Smooth muscle cell of trachea (primary cell): ENCODE measurements around the gene LIN54. TPM values are rescaled to one million over a fixed set of nuclear protein-coding genes. Genes with fewer than 3 reads are reported as not detected.

ENCODE experiments used
- total RNA-seq: library from RNA; depleted of rRNA; stranded (reverse); fragments of >200 nt; gene quantifications from 2 replicates; pipeline ENCODE4 v1.2.1, GENCODE V29; 2014

The LIN54 gene
- 12.4 and 20.2 TPM in 2 replicates for total RNA-seq

DNA sequence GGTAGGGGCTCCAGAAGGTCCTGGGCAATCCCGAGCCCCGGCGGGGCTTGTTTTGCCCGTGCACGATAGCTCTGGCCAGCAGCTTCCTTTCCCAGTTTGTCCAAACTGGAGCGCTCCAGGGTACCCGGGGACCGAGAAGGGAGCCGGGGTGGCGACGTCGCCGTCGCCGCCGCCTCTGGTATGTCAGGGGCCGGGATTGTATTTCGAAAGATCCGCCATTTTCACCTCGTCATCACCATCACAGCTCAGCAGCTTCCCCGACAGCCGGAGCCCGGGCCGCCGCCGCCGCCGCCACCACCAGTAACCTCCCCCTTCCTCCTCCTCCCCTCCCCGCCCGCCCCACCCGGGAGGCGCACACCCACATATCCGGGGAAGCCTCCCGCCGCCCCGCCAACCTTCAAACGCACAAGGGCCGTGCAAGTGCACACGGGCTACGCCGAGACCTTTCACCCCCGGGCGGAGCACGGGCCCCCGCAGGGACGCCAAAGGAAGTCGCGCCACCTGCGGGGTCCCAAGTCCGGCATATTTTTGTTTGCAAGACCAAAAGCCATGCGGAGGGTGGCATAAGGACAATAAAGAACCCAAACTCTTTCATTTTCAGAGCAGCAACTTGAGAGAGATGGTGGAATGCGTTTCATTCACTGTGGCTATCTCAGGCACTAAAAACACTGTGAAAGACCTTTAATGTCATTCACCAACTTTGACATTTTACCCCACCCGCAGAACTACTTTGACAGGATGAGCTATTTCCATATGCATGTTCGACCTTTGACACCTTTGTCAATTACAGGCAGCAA, at the start of gene LIN54:
Gene LIN54, minus strand, starts transcription at position 302 of the 797 bp plus-strand sequence. CDS start 25,979 bp downstream, outside the sequence.

DNA sequence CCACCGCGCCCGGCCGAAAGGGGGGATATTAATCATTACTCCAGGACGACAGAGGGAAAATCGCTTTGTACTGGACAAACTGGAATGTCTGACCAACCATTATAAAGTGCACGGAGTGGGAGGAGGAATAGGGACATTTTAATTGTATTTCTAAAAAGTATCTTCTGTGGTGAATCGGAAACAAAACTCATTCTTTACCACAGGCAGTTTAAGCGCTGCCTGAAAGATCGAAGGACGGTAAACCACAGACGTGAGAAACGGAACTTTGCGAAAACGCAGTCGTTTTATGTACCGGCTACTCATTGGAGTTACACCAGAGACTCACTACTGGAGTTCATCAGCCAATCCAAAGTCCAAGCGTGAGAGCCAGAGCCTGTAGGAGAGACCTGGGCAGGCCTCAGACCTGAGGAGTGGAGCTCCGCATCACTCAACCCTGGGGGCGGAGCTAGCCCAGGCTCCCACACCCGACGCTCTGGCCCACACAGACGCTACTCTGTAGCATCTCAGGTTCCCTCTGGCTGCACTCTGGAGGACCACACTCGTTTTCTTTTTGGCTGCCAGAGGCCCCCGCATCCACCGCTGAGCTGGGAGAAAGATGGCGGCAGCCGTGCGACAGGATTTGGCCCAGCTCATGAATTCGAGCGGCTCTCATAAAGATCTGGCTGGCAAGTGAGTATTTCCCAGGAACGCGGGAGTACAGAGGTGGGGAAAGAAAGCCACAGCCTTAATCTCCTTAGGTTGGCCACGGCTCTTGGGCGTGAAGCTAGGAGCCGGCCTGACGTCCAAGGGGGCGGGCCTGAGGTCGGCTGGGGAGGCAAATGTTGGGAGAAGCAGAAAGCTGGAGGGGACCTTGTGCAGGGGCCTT, 24.2 kb upstream of the LIN54 start, which contains the start of gene COPS4:
Gene COPS4, plus strand, starts transcription at position 554 of the 865 bp plus-strand sequence. Its CDS starts 42 bp downstream, at position 596.

DNA sequence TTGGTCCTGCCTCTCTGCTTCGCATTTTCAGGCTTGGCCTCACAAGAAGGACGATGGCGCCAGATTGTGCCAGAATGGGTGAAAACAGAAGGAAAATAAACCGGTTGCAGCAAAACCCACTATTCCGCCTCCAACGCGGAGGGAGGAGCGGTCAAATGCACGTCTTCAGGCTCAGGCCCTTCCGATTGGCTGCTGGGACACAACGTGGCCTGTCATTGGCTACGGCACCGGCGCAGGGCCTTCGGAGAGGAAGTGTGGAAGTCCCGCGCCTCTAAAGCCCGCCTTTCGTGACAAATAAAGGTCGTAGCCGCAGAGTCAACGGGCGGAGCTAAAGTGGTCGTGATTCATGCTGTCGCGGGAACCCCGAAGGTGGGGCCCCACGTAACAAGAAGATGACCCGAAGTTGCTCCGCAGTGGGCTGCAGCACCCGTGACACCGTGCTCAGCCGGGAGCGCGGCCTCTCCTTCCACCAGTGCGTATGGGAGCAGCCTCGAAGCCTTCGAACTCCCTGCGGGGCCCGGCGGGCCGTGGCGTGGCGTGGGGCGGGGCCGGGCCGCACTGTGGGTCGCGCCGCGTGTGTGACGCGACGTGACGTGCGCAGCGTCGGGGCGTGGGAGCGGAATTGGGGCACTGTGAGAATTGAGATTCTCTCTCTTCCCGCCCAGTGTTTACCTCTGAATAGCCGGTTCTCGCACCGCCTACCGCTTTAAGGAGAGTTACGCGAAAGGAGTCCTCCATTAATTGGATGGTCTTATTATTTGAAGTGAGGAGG, 110.0 kb downstream of the LIN54 start, which contains the start of gene THAP9:
Gene THAP9, plus strand, starts transcription at position 325 of the 772 bp plus-strand sequence. Its CDS starts 68 bp downstream, at position 393.

GRCh38 chr4:82890901-82891706, 119.5 kb downstream of the LIN54 start, which contains the start of gene SEC31A:
TSS of gene SEC31A (minus strand) at chr4:82891153. CDS start at chr4:82881936, 9,217 bp downstream.

Other genes starting within 250 kb of the LIN54 start
- gene SCD5, start 212.0 kb downstream of the LIN54 start, total RNA-seq: 5.5 and 24.1 TPM in 2 replicates
- 366 and 513 TPM in 2 replicates for gene SEC31A, start 119.7 kb downstream of the LIN54 start, total RNA-seq
- gene THAP9, start 110.1 kb downstream of the LIN54 start, total RNA-seq: 3.8 and 4.5 TPM in 2 replicates
- 146 and 160 TPM in 2 replicates for gene COPS4, start 24.4 kb upstream of the LIN54 start, total RNA-seq
- 0.29 TPM in 1 of 2 replicates, not detected in the other for gene PLAC8, start 103.9 kb upstream of the LIN54 start, total RNA-seq